Measurements from ENCODE around the gene CDC42BPG.

- no peak for TF ChIP-seq EZH2 (IDR thresholded peaks at IDR 0.05; ENCODE audit: low read depth, low read length, severe bottlenecking)
- TF ChIP-seq CTCF (IDR thresholded peaks at IDR 0.05; ENCODE audit: control extremely low read depth in 1 of 3, insufficient read depth in 1 of 3, low read depth in 1 of 3, low read length in 3 of 3), result no peak
- TF ChIP-seq TAF1 (IDR thresholded peaks at IDR 0.05; ENCODE audit: low read depth, low read length), result no peak
- no peak for TF ChIP-seq CHD1 (IDR thresholded peaks at IDR 0.05; ENCODE audit: low read depth, low read length)
- no peak for TF ChIP-seq RNF2 (IDR thresholded peaks at IDR 0.05; ENCODE audit: borderline replicate concordance, low read depth, low read length, missing control alignments, poor library complexity, severe bottlenecking)
- TF ChIP-seq EP300 (IDR thresholded peaks at IDR 0.05; ENCODE audit: borderline replicate concordance in 1 of 2, low read depth in 2 of 2, low read length in 2 of 2), result no peak
- TF ChIP-seq CHD2 (IDR thresholded peaks at IDR 0.05; ENCODE audit: low read length), result no peak
- TF ChIP-seq NRF1 (IDR thresholded peaks at IDR 0.05; ENCODE audit: low read depth, low read length), result no peak
- TF ChIP-seq KDM1A (IDR thresholded peaks at IDR 0.05; ENCODE audit: borderline replicate concordance, low read length), result no peak
- no peak for TF ChIP-seq POLR2A (IDR thresholded peaks at IDR 0.05; ENCODE audit: control extremely low read depth in 1 of 2, low read depth in 2 of 2, low read length in 2 of 2)
- no peak for TF ChIP-seq JUND (IDR thresholded peaks at IDR 0.05; ENCODE audit: low read length)
- TF ChIP-seq CEBPB (IDR thresholded peaks at IDR 0.05; ENCODE audit: low read depth, low read length), result no peak
- no peak for TF ChIP-seq PHF8 (conservative IDR thresholded peaks at IDR 0.05; ENCODE audit: low read depth, low read length)
Measured at GRCh38 chr11:64870893-64871466, 26.5 kb upstream of the CDC42BPG start.
